Neural crest cell (in vitro differentiated cells): ENCODE data around the gene ZNF804B. TPM values are rescaled to one million over a fixed set of nuclear protein-coding genes. Genes with fewer than 3 reads are reported as not detected.

Source experiments
- DNase-seq: peaks from one replicate; pipeline ENCODE4 v3.0.0; 2021; ENCODE audit warnings: low read depth, mixed read lengths, low spot score
- H3K27ac Mint-ChIP-seq: one replicate; pipeline ENCODE4 v1.8.0; 2021; ENCODE audit warnings: mild to moderate bottlenecking, mixed read lengths; ENCODE audit not compliant: unreplicated experiment
- H3K27me3 Mint-ChIP-seq: 2 replicates; pipeline ENCODE4 v1.8.0; 2021; ENCODE audit warnings: low read depth, mild to moderate bottlenecking, mixed read lengths
- H3K36me3 Mint-ChIP-seq: 2 replicates; pipeline ENCODE4 v1.8.0; 2021; ENCODE audit warnings: low read depth, mild to moderate bottlenecking, mixed read lengths
- H3K4me1 Mint-ChIP-seq: 2 replicates; pipeline ENCODE4 v1.8.0; 2021; ENCODE audit warnings: mixed read lengths
- H3K4me3 Mint-ChIP-seq: one replicate; pipeline ENCODE4 v1.8.0; 2021; ENCODE audit warnings: mild to moderate bottlenecking, mixed read lengths
- H3K9me3 Mint-ChIP-seq: 2 replicates; pipeline ENCODE4 v1.8.0; 2021; ENCODE audit warnings: mixed read lengths
- long read RNA-seq: library from polyadenylated mRNA; unstranded; transcript quantifications from one replicate; pipeline ENCODE4 v2.0.0, GENCODE V29; 2020
- total RNA-seq: library from RNA; stranded (reverse); gene quantifications from 2 replicates; pipeline ENCODE4 v1.2.1, GENCODE V29; 2021
- TF ChIP-seq, protein P1 (sequence below): fragments of 200-600 bp; sonication (generic); conservative IDR thresholded peaks from 2 replicates; pipeline ENCODE4 v1.5.0; 2021; ENCODE audit warnings: antibody characterized with exemption, mild to moderate bottlenecking

Gene ZNF804B
- total RNA-seq, result not detected in 2 replicates
- long read RNA-seq, result 0 reads

DNA sequence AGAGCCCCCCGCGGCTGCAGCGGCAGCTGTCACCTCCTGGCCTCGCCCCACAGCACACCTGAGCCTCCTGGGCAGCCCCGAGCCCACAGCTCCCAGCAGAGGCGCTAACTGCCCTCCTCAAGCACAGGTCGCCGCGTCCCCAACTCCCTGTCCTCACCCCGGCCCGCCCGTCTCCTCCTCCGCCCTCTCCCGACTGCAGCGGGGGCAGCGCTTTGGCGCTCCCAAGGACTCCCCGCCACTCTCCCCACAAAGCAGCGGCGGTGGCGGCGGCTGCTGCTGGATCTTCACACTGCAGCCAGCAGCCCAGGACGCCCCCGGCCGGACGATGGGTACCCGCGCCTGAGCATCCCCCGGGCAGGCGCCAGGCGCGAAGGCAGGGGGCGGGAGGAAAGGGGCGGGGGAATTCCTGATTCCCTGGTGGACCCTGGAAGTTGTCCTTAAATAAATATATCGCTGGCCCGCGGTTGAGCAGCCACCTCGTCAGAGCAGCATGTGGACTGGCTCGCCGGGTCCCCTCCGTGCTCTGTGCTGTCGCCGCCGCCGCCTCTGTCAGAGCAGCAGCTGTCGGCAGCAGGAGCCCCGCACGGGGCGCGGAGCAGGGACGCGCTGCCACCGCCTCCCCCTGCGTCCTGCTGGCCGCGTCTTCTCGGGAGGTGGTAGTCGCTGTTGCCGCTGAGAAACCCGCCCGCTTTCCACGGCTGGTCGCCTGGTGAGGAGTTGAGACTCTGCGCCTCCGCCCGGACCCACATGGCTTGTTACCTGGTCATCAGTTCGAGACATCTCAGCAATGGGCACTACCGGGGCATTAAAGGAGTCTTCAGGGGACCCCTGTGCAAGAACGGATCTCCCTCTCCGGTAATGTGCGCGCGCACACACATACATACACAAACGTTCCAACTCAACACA lies at the start of gene ZNF804B:
Gene ZNF804B, plus strand, starts transcription at position 471 of the 906 bp plus-strand sequence. Its CDS starts 277 bp downstream, at position 748.
- Mint-ChIP-seq H3K4me3 (peak within 1 kb of the TSS; percentile 89), H3K27ac (no peak within 1 kb of the TSS), H3K27me3 (peaks cover 86% of the 10 kb centered on the region), H3K9me3 (no peaks in the 10 kb centered on the region), H3K36me3 (no peaks in the 10 kb centered on the region), H3K4me1 (peaks cover 13% of the 10 kb centered on the region)
- DNase-seq, result peak; percentile 31
- TF ChIP-seq, protein P1, sequence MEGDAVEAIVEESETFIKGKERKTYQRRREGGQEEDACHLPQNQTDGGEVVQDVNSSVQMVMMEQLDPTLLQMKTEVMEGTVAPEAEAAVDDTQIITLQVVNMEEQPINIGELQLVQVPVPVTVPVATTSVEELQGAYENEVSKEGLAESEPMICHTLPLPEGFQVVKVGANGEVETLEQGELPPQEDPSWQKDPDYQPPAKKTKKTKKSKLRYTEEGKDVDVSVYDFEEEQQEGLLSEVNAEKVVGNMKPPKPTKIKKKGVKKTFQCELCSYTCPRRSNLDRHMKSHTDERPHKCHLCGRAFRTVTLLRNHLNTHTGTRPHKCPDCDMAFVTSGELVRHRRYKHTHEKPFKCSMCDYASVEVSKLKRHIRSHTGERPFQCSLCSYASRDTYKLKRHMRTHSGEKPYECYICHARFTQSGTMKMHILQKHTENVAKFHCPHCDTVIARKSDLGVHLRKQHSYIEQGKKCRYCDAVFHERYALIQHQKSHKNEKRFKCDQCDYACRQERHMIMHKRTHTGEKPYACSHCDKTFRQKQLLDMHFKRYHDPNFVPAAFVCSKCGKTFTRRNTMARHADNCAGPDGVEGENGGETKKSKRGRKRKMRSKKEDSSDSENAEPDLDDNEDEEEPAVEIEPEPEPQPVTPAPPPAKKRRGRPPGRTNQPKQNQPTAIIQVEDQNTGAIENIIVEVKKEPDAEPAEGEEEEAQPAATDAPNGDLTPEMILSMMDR, result peak; percentile 18

DNA sequence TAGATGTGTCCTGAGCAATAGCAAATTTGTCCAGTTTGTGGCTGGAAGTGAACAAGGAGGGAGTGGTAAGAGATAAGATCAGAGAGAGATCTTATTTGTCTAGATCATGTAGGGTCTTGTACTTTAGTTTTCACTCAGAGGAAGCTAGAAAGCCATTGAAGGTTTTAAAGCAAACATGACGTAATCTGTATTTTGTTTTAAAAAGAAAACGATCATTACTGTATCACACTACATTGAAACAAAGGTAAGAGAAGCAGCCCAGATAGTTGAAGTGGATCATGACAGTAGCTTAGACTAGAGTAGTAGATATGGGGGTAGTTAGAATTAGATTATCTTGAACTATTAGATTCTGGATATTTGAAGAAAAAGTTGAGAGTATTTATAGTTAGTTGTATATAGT lies 23.6 kb upstream of the ZNF804B start:
- Mint-ChIP-seq H3K36me3 (no peaks in the 10 kb centered on the region), H3K9me3 (peaks cover 3% of the 10 kb centered on the region), H3K4me1 (no peaks in the 10 kb centered on the region), H3K27ac (no peak overlapping the region), H3K27me3 (no peaks in the 10 kb centered on the region), H3K4me3 (no peak overlapping the region)
- no peak for DNase-seq
- TF ChIP-seq, protein P1, result no peak

DNA sequence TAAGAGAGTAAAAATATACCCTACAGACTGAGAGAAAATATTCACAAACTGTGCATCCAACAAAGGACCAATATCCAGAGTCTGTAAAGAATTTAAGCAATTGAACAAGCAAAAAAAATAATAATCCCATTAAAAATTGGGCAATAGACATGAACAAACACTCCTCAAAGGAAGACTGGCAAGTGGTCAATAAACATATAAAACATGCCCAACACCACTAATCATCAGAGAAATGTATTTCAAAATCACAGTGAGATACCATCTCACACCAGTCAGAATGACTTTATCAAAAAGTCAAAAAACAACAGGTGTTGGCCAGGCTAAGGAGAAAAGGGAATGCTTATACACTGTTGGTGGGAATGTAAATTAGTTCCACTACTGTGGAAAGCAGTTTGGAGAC lies 21.9 kb upstream of the ZNF804B start:
- Mint-ChIP-seq H3K4me1 (no peaks in the 10 kb centered on the region), H3K36me3 (no peaks in the 10 kb centered on the region), H3K9me3 (peaks cover 3% of the 10 kb centered on the region), H3K27me3 (no peaks in the 10 kb centered on the region), H3K27ac (no peak overlapping the region), H3K4me3 (no peak overlapping the region)
- no peak for DNase-seq
- TF ChIP-seq, protein P1, result no peak

DNA sequence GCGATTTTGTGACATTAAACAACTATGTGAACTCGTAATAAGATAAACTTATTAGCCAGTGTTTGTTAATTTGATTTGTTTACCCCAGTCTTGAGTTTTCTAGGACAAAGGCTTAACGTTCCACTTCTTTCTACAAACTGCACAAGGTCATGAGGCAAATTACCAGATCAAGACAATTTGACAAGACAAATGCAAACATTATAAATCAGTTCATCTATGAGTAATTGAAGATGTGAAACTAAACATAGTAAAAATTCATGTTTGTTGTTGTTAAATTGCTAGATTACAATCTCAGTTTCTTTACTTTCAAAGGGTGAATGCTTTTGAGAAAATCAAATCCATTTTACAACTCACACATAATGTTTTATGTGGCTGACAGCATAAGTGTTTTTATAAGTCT lies 13.4 kb upstream of the ZNF804B start:
- no peak overlapping the region for H3K27ac Mint-ChIP-seq

DNA sequence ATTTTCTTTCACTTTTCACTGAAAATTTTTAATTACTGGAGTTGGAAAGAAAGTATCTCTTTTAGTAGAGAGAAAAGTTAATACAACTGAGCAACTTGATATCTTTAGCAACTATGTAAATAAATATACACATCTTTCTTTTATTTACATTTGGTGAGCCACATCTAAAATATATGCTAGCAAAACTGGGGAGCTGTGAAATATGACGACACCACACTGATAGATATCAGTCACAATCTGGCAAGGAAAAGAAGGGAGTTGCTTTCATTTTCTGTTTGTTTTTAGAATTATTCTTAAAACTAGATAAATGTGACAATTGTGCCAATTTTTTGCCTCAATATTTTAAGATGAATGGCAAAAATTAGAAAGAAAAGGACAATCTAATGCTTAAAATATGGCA lies 2.7 kb upstream of the ZNF804B start:
- no peaks in the 10 kb centered on the region for H3K36me3 Mint-ChIP-seq
- TF ChIP-seq, protein P1, result no peak
- peak overlapping the region; percentile 18 for H3K4me3 Mint-ChIP-seq
- H3K27ac Mint-ChIP-seq, result no peak overlapping the region
- peaks cover 13% of the 10 kb centered on the region for H3K4me1 Mint-ChIP-seq
- peaks cover 88% of the 10 kb centered on the region for H3K27me3 Mint-ChIP-seq
- no peak for DNase-seq
- no peaks in the 10 kb centered on the region for H3K9me3 Mint-ChIP-seq

More for the DNA sequence above, 13.4 kb upstream of the ZNF804B start:
- no peak for DNase-seq
- Mint-ChIP-seq H3K9me3 (peaks cover 4% of the 10 kb centered on the region), H3K27me3 (peaks cover 8% of the 10 kb centered on the region), H3K4me1 (no peaks in the 10 kb centered on the region), H3K36me3 (peaks cover 3% of the 10 kb centered on the region), H3K4me3 (no peak overlapping the region)
- TF ChIP-seq, protein P1, result no peak
